OCI-LY3 (cell line): ENCODE results near the gene ACTR3.

Experiments
- EZH2phosphoT487 ChIP-seq: fragments of 200-600 bp; shearing (Covaris generic); IDR thresholded peaks from 2 replicates; pipeline ENCODE4 v1.6.1; 2018; ENCODE audit warnings: antibody characterized with exemption, mixed run types, low read depth
- TF ChIP-seq, protein P1 (sequence below): fragments of 200-600, 300-600 bp; sonication (generic); IDR thresholded peaks from 2 replicates; pipeline ENCODE4 v1.5.1; 2014; ENCODE audit warnings: antibody characterized with exemption, low read length, low read depth

DNA sequence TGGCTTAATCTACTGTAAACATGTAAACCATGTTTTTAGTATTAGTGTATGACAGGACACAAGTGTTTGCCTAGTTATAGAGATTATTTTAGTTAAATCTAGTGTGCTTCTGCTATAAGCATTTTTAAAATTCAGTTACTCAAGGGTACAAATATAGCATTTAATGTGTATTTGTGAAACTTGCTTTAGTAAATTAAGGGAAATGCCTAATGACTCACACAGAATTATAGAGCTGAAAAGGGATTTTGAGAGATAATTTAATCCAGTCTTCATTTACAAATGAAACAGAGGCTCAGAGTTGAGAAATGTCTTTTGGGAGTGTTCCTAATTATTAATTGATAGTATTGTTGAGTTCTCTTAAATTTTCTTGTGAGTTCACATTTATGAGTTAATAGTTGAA is 8.2 kb downstream of the ACTR3 start:
- TF ChIP-seq, protein P1, sequence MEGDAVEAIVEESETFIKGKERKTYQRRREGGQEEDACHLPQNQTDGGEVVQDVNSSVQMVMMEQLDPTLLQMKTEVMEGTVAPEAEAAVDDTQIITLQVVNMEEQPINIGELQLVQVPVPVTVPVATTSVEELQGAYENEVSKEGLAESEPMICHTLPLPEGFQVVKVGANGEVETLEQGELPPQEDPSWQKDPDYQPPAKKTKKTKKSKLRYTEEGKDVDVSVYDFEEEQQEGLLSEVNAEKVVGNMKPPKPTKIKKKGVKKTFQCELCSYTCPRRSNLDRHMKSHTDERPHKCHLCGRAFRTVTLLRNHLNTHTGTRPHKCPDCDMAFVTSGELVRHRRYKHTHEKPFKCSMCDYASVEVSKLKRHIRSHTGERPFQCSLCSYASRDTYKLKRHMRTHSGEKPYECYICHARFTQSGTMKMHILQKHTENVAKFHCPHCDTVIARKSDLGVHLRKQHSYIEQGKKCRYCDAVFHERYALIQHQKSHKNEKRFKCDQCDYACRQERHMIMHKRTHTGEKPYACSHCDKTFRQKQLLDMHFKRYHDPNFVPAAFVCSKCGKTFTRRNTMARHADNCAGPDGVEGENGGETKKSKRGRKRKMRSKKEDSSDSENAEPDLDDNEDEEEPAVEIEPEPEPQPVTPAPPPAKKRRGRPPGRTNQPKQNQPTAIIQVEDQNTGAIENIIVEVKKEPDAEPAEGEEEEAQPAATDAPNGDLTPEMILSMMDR = no peak
- TF ChIP-seq EZH2phosphoT487 = no peak
